H1 (cell line): ENCODE data around the gene ARSK. TPM values are rescaled to one million over a fixed set of nuclear protein-coding genes. Genes with fewer than 3 reads are reported as not detected.

ENCODE experiments used
- CTCF ChIA-PET: fragments of 300-600 bp; sonication (Branson Sonifier 250); formaldehyde crosslinking; loops from one replicate; lab custom pipeline; 2021; ENCODE audit not compliant: partially characterized antibody; lab: Charles Lee
- POLR2A ChIA-PET: fragments of 300-600 bp; sonication (Branson Sonifier 250); formaldehyde crosslinking; loops from one replicate; lab custom pipeline; 2021; ENCODE audit warnings: inconsistent platforms; ENCODE audit not compliant: partially characterized antibody; lab: Charles Lee
- DNase-seq, 2 experiments: peaks; one replicate each; pipeline versions ENCODE4 v3.0.0 to v3.0.0-alpha.2; 2010 to 2022; ENCODE audit warnings: low spot score in 2 of 2, low read depth in 1 of 2, mixed read lengths in 1 of 2
- FAIRE-seq: peaks from 2 replicates; lab custom pipeline; 2011; peaks lifted over from hg19 to GRCh38; lab: Jason Lieb, UNC
- H2AFZ ChIP-seq: 2 replicates; pipeline ENCODE4 v1.8.1; 2012; ENCODE audit warnings: low read length, inconsistent platforms
- H2AK5ac ChIP-seq: 2 replicates; pipeline ENCODE4 v1.6.1; 2013; ENCODE audit warnings: low read depth, low read length
- H2BK120ac ChIP-seq: replicated peaks from 2 replicates; pipeline ENCODE3; 2013; ENCODE audit warnings: low read depth, low read length, inconsistent platforms
- H2BK12ac ChIP-seq: 2 replicates; pipeline ENCODE4 v1.6.1; 2013; ENCODE audit warnings: low read depth, low read length
- H2BK15ac ChIP-seq: 2 replicates; pipeline ENCODE4 v1.6.1; 2013; ENCODE audit warnings: low read length
- H2BK20ac ChIP-seq: 2 replicates; pipeline ENCODE4 v1.6.1; 2013; ENCODE audit warnings: low read length
- H2BK5ac ChIP-seq: 2 replicates; pipeline ENCODE4 v1.6.1; 2013; ENCODE audit warnings: low read depth, low read length
- H3K14ac ChIP-seq: 2 replicates; pipeline ENCODE4 v1.6.1; 2013; ENCODE audit warnings: inconsistent platforms; ENCODE audit not compliant: insufficient read length
- H3K18ac ChIP-seq: 2 replicates; pipeline ENCODE4 v1.6.1; 2013; ENCODE audit warnings: low read length; ENCODE audit errors: extremely low read depth
- H3K23ac ChIP-seq: 2 replicates; pipeline ENCODE4 v1.6.1; 2013; ENCODE audit warnings: inconsistent platforms; ENCODE audit not compliant: insufficient read length
- H3K23me2 ChIP-seq: 2 replicates; pipeline ENCODE4 v1.6.1; 2013; ENCODE audit warnings: low read depth, low read length
- H3K27ac ChIP-seq: 2 replicates; pipeline ENCODE4 v1.6.1; 2011; ENCODE audit warnings: low read depth, low read length, inconsistent platforms
- H3K27me3 ChIP-seq, 4 experiments: replicated peaks in 1 of 4; 1 replicate in 1 of 4; 2 replicates in 3 of 4; pipeline versions ENCODE4 v1.6.1 to v1.8.1; 2011 to 2013; ENCODE audit warnings: low read length in 3 of 4, mild to moderate bottlenecking in 3 of 4, inconsistent platforms in 2 of 4, mixed read lengths in 2 of 4, moderate library complexity in 1 of 4; ENCODE audit not compliant: control insufficient read depth in 3 of 4, insufficient read depth in 3 of 4; ENCODE audit errors: extremely low read depth in 1 of 4
- H3K36me3 ChIP-seq, 4 experiments: 2 replicates each; pipeline versions ENCODE4 v1.6.1 to v1.8.1; 2011 to 2013; ENCODE audit warnings: mild to moderate bottlenecking in 4 of 4, low read length in 3 of 4, moderate library complexity in 2 of 4, control low read depth in 1 of 4, inconsistent platforms in 1 of 4; ENCODE audit not compliant: insufficient read depth in 4 of 4, control insufficient read depth in 2 of 4
- H3K4ac ChIP-seq: replicated peaks from 2 replicates; pipeline ENCODE3; 2013; ENCODE audit warnings: low read length, low read depth, mixed read lengths, inconsistent platforms; ENCODE audit not compliant: insufficient read length
- H3K4me1 ChIP-seq, 4 experiments: replicated peaks in 1 of 4; 1 replicate in 1 of 4; 2 replicates in 3 of 4; pipeline versions ENCODE4 v1.6.1 to v1.8.1; 2011 to 2013; ENCODE audit warnings: low read length in 3 of 4, inconsistent platforms in 2 of 4, mixed read lengths in 1 of 4; ENCODE audit not compliant: insufficient read depth in 4 of 4, control insufficient read depth in 3 of 4
- H3K4me2 ChIP-seq, 2 experiments: 2 replicates each; pipeline versions ENCODE4 v1.6.1 to v1.8.1; 2011 to 2013; ENCODE audit warnings: low read depth in 2 of 2, low read length in 2 of 2, control low read depth in 1 of 2, inconsistent platforms in 1 of 2, mild to moderate bottlenecking in 1 of 2; ENCODE audit not compliant: insufficient read depth in 1 of 2
- H3K4me3 ChIP-seq, 4 experiments: fragments of 200-600, 300-600 bp in 1 of 4; sonication (generic), shearing (Covaris generic), sonication (Bioruptor Twin) in 1 of 4; 2 replicates each; pipeline versions ENCODE4 v1.5.1 to v1.8.1; 2011 to 2016; ENCODE audit warnings: low read length in 4 of 4, low read depth in 3 of 4, control low read depth in 2 of 4, inconsistent platforms in 2 of 4, mild to moderate bottlenecking in 2 of 4, mixed read lengths in 1 of 4, moderate library complexity in 1 of 4; ENCODE audit not compliant: insufficient read depth in 2 of 4; ENCODE audit errors: extremely low read depth in 1 of 4
- H3K56ac ChIP-seq: replicated peaks from 2 replicates; pipeline ENCODE3; 2013; ENCODE audit warnings: low read depth, mild to moderate bottlenecking, mixed read lengths, low read length, inconsistent platforms; ENCODE audit not compliant: insufficient read length
- H3K79me1 ChIP-seq: 2 replicates; pipeline ENCODE4 v1.6.1; 2013; ENCODE audit warnings: low read depth, low read length, control low read depth
- H3K79me2 ChIP-seq, 2 experiments: 2 replicates each; pipeline versions ENCODE4 v1.6.1 to v1.8.1; 2012 to 2013; ENCODE audit warnings: low read length in 2 of 2, mild to moderate bottlenecking in 2 of 2, inconsistent platforms in 1 of 2; ENCODE audit not compliant: insufficient read depth in 2 of 2, control insufficient read depth in 1 of 2
- H3K9ac ChIP-seq, 4 experiments: replicated peaks in 1 of 4; 1 replicate in 1 of 4; 2 replicates in 3 of 4; pipeline versions ENCODE4 v1.6.1 to v1.8.1; 2011 to 2013; ENCODE audit warnings: low read depth in 3 of 4, low read length in 3 of 4, control low read depth in 2 of 4, mild to moderate bottlenecking in 2 of 4, moderate library complexity in 2 of 4, inconsistent platforms in 1 of 4; ENCODE audit errors: extremely low read depth in 1 of 4
- H3K9me3 ChIP-seq, 2 experiments: 2 replicates each; pipeline versions ENCODE4 v1.6.1 to v1.8.1; 2012 to 2013; ENCODE audit warnings: mild to moderate bottlenecking in 2 of 2, moderate library complexity in 2 of 2, control low read depth in 1 of 2, inconsistent platforms in 1 of 2, low read depth in 1 of 2, low read length in 1 of 2, mixed read lengths in 1 of 2; ENCODE audit not compliant: insufficient read depth in 2 of 2
- H4K20me1 ChIP-seq, 2 experiments: replicated peaks in 1 of 2; 2 replicates each; pipeline versions ENCODE3 to v1.8.1; 2011 to 2013; ENCODE audit warnings: inconsistent platforms in 2 of 2, low read length in 2 of 2, mild to moderate bottlenecking in 1 of 2; ENCODE audit not compliant: insufficient read depth in 2 of 2, control insufficient read depth in 1 of 2
- H4K5ac ChIP-seq: 2 replicates; pipeline ENCODE4 v1.6.1; 2013; ENCODE audit warnings: low read length, low read depth, mixed read lengths, inconsistent platforms; ENCODE audit not compliant: insufficient read length
- H4K8ac ChIP-seq: 2 replicates; pipeline ENCODE4 v1.8.0; 2013; ENCODE audit warnings: mild to moderate bottlenecking, moderate library complexity, low read length, inconsistent platforms; ENCODE audit not compliant: insufficient read depth; ENCODE audit errors: extremely low read depth
- H4K91ac ChIP-seq: replicated peaks from 2 replicates; pipeline ENCODE3; 2013; ENCODE audit warnings: low read length, mixed read lengths, inconsistent platforms; ENCODE audit not compliant: insufficient read length
- JUND ChIP-seq: IDR thresholded peaks from 2 replicates; pipeline ENCODE4 v1.6.1; 2011; ENCODE audit warnings: mild to moderate bottlenecking, improper control_type of control experiment, low read length
- WGBS, 2 experiments: shearing (Covaris generic) in 1 of 2; methylation state at CpG; one replicate each; pipeline versions ENCODE4 v1.1.6 to v1.1.7; 2013 to 2015; ENCODE audit warnings: low lambda C conversion rate in 2 of 2, mixed read lengths in 2 of 2, inconsistent platforms in 1 of 2, low coverage in 1 of 2, missing lambda C conversion rate in 1 of 2; ENCODE audit not compliant: insufficient replicate concordance in 2 of 2, insufficient coverage in 1 of 2, insufficient read length in 1 of 2; ENCODE audit errors: extremely low coverage in 1 of 2, missing lambda C conversion rate in 1 of 2; 5-methylcytosine and 5-hydroxymethylcytosine counted together
- polyA plus RNA-seq, 7 experiments: library from polyadenylated mRNA; depleted of rRNA in 3 of 7; stranded (reverse) in 5 of 7; unstranded in 2 of 7; fragments of >200 nt in 5 of 7; fragments of 200-250 nt in 2 of 7; gene quantifications; 1 replicate in 5 of 7; 2 replicates in 1 of 7; 4 replicates in 1 of 7; pipeline versions ENCODE4 v1.2.1 to v1.2.3, GENCODE V29; 2011 to 2013; ENCODE audit warnings: missing spikeins in 2 of 7, mixed read lengths in 2 of 7
- total RNA-seq: library from RNA; stranded (reverse); fragmentation: NEBNext Ultra II Directional; extraction: Animal tissue kit (Norgen Biotek cat#: 25700); gene quantifications from 2 replicates; pipeline ENCODE4 v1.2.1, GENCODE V29; 2021

The ARSK gene
- total and polyA plus RNA-seq, 2 of the 8 experiments (the other 6 are each of a cell fraction or from before 2014, with no cell fraction given) = 8.4 to 14.1 TPM

DNA sequence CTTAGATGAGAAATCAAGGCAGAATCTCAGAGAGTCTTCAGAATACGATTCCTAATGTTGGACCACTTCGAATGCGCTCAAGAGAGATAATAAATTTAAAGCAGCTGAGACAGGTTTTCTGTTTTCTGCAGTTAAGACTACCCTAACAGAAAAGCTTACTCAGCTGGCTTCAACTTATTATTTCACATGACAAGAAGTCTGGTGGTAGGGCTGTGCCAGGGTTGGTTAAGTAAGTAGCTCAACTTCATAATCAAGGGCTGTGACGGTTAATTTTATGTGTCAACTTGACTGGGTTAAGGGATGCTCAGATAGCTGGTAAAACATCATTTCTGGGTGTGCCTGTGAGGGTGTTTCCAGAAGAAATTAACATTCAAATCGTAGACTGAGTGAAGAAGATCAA, 68.8 kb downstream of the ARSK start:
- 93% methylated on average over 5 of the region's 5 CpGs; no CpG with 5 or more reads in 1 of the 2 experiments for WGBS, 2 experiments

More for the DNA sequence above, 68.8 kb downstream of the ARSK start:
- no peak overlapping the region for H2AFZ ChIP-seq
- H3K18ac ChIP-seq = no peak overlapping the region
- no peak overlapping the region for H3K14ac ChIP-seq
- H2BK5ac ChIP-seq = no peak overlapping the region
- H3K4ac ChIP-seq = no peak overlapping the region
- no peak for FAIRE-seq
- no peak overlapping the region for H3K56ac ChIP-seq
- no peak overlapping the region for H3K9ac ChIP-seq
- H3K36me3 ChIP-seq = no peaks in the 10 kb centered on the region
- no peak overlapping the region for H2BK120ac ChIP-seq
- peaks cover 10 to 43% (median 34%) of the 10 kb centered on the region in 4 experiments for H3K27me3 ChIP-seq
- H4K20me1 ChIP-seq = no peaks in the 10 kb centered on the region
- H3K23ac ChIP-seq = no peak overlapping the region
- ChIA-PET POLR2A (no interaction called here), CTCF (interaction anchor here (0.7 to 2.0 kb wide), 4 partner anchors 21 to 1157 kb away, joined by 3 to 8 read pairs (median 4); partner anchors contain the start of gene RFESD)
- H3K23me2 ChIP-seq = peaks cover 15% of the 10 kb centered on the region
- H3K4me1 ChIP-seq = peaks cover 6 to 13% (median 9%) of the 10 kb centered on the region in 4 experiments
- H2AK5ac ChIP-seq = no peak overlapping the region
- no peak overlapping the region for H4K91ac ChIP-seq
- no peak for TF ChIP-seq JUND
- no peak overlapping the region for H3K4me2 ChIP-seq
- no peak overlapping the region for H2BK15ac ChIP-seq
- no peak overlapping the region for H2BK12ac ChIP-seq
- peaks cover 9 to 10% of the 10 kb centered on the region in 2 experiments for H3K9me3 ChIP-seq
- DNase-seq = no peak
- no peak overlapping the region for H4K8ac ChIP-seq
- H4K5ac ChIP-seq = no peak overlapping the region
- no peak overlapping the region for H2BK20ac ChIP-seq
- H3K79me2 ChIP-seq = no peaks in the 10 kb centered on the region
- no peaks in the 10 kb centered on the region for H3K79me1 ChIP-seq
- no peak overlapping the region for H3K27ac ChIP-seq
- H3K4me3 ChIP-seq = no peak overlapping the region
